Chondrocyte (in vitro differentiated cells): Measurements from ENCODE around the gene UBTD1. TPM values are rescaled to one million over a fixed set of nuclear protein-coding genes. Genes with fewer than 3 reads are reported as not detected.
A peak's percentile ranks its signal among the peaks of the same experiment; 100 is the strongest.

Experiments used
- DNase-seq: peaks from one replicate; pipeline ENCODE4 v3.0.0; 2021; ENCODE audit warnings: mixed read lengths, low spot score
- H3K27ac Mint-ChIP-seq: one replicate; pipeline ENCODE4 v1.8.0; 2021; ENCODE audit warnings: mild to moderate bottlenecking, moderate library complexity, mixed read lengths; ENCODE audit not compliant: unreplicated experiment
- H3K27me3 Mint-ChIP-seq: 2 replicates; pipeline ENCODE4 v1.8.0; 2021; ENCODE audit warnings: low read depth, mixed read lengths
- H3K36me3 Mint-ChIP-seq: 2 replicates; pipeline ENCODE4 v1.8.0; 2021; ENCODE audit warnings: low read depth, mixed read lengths
- H3K4me1 Mint-ChIP-seq: 2 replicates; pipeline ENCODE4 v1.8.0; 2021; ENCODE audit warnings: low read depth, mild to moderate bottlenecking, mixed read lengths
- H3K4me3 Mint-ChIP-seq: one replicate; pipeline ENCODE4 v1.8.0; 2021; ENCODE audit warnings: mild to moderate bottlenecking, moderate library complexity, mixed read lengths; ENCODE audit not compliant: unreplicated experiment
- H3K9me3 Mint-ChIP-seq: 2 replicates; pipeline ENCODE4 v1.8.0; 2021; ENCODE audit warnings: low read depth, mixed read lengths
- total RNA-seq: library from RNA; stranded (reverse); gene quantifications from 3 replicates; pipeline ENCODE4 v1.2.1, GENCODE V29; 2021
- TF ChIP-seq, protein P1 (sequence below): fragments of 200-600 bp; sonication (generic); IDR thresholded peaks from 2 replicates; pipeline ENCODE4 v1.5.0; 2021; ENCODE audit warnings: antibody characterized with exemption, mild to moderate bottlenecking, moderate library complexity

UBTD1 gene
- total RNA-seq, 1 donor from 2014 or later = 38.2 TPM

DNA sequence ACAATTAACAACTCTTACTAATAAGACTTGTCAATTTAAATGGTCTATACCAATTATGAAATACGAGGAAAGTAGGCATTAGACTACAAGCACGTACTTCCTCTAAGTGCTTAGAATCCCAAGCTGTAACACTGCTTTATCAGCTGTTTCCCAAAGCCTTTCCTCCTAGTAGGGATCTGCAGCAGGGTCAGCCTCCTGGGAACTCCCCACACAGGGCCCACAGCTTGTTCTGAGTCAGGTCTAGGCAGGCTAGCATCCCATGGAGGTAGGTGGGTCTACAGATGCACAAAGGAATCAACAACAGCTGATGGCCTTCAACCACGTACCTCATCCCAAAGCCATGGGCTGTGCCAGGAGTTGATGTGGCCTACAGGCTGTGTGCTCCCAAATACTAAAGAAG lies 15.2 kb upstream of the UBTD1 start:
- H3K27ac Mint-ChIP-seq = peak overlapping the region; percentile 12
- no peaks in the 10 kb centered on the region for H3K9me3 Mint-ChIP-seq
- no peak for DNase-seq
- H3K4me3 Mint-ChIP-seq = no peak overlapping the region
- H3K4me1 Mint-ChIP-seq = peaks cover 12% of the 10 kb centered on the region
- H3K27me3 Mint-ChIP-seq = no peaks in the 10 kb centered on the region
- TF ChIP-seq, protein P1, sequence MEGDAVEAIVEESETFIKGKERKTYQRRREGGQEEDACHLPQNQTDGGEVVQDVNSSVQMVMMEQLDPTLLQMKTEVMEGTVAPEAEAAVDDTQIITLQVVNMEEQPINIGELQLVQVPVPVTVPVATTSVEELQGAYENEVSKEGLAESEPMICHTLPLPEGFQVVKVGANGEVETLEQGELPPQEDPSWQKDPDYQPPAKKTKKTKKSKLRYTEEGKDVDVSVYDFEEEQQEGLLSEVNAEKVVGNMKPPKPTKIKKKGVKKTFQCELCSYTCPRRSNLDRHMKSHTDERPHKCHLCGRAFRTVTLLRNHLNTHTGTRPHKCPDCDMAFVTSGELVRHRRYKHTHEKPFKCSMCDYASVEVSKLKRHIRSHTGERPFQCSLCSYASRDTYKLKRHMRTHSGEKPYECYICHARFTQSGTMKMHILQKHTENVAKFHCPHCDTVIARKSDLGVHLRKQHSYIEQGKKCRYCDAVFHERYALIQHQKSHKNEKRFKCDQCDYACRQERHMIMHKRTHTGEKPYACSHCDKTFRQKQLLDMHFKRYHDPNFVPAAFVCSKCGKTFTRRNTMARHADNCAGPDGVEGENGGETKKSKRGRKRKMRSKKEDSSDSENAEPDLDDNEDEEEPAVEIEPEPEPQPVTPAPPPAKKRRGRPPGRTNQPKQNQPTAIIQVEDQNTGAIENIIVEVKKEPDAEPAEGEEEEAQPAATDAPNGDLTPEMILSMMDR = no peak
- peaks cover 10% of the 10 kb centered on the region for H3K36me3 Mint-ChIP-seq

DNA sequence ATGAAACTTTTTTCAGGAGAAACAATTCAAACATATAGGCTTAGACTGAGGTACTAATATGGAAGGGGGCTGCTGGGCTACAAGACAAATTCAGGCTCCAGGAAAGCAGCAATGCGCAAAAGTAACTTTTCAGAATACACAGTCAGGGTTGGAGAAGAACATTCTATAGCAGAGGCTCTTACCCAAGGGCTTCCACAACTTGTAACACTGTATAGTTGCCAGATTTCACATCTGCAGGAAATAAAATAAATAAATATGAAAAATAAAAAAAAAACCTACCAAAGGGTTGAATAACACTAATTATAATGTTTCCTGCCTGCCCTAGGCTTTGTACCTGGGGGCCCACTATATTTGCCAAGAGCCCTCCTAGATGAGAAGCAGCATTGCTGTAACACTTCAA lies 14.8 kb upstream of the UBTD1 start:
- no peak for DNase-seq
- Mint-ChIP-seq H3K36me3 (peaks cover 10% of the 10 kb centered on the region), H3K27ac (peak overlapping the region; percentile 12), H3K4me1 (peaks cover 12% of the 10 kb centered on the region), H3K9me3 (no peaks in the 10 kb centered on the region), H3K27me3 (no peaks in the 10 kb centered on the region), H3K4me3 (no peak overlapping the region)
- TF ChIP-seq, protein P1 = no peak

DNA sequence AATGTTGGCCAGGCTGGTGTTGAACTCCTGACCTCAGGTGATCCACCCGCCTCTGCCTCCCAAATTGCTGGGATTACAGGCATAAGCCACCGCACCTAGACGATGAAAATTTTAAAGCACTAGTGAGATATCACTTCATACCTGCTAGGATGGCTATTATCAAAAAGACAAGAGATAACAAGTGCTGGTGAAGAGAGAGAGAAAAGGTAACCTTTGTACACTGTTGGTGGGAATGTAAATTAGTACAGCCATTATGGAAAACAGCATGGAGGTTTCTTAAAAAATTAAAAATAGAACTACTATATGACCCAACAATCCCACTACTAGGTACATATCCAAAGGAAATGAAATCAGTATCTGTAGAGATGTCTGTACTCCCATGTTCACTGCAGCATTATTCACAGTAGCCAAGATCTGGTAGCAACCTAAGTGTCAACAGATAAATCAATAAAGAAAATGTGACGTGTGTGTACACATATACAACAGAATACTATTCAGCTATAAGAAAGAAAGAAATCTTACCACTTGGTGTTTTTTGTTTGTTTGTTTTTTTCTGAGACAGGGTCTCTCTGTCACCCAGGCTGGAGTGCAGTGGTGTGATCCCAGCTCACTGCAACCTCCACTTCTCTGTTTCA lies 13.0 kb upstream of the UBTD1 start:
- Mint-ChIP-seq H3K4me3 (no peak overlapping the region), H3K27me3 (no peaks in the 10 kb centered on the region), H3K27ac (peak overlapping the region; percentile 4), H3K9me3 (no peaks in the 10 kb centered on the region), H3K4me1 (peaks cover 23% of the 10 kb centered on the region), H3K36me3 (peaks cover 2% of the 10 kb centered on the region)
- TF ChIP-seq, protein P1 = no peak
- DNase-seq = no peak

DNA sequence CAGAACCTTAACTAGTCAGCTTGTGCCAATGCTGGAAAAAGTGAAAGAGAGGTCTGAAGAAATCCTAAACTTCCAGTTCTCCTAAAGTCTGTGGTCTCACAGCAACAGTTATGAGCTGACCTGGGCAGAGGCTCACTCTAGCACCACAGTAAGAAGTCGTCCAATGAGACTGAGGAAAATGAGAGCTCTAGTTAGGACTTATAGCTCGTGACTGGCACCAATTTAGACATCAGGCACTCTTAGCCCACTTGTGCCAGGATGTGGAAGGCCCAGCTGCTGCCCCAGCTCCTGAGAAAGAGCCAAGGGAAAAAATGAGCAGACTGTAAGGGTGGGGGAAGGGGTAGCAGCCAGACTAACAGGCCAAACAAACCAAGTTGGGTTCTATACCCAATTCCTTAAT lies 8.1 kb upstream of the UBTD1 start:
- Mint-ChIP-seq H3K27ac (peak overlapping the region; percentile 81), H3K4me1 (peaks cover 36% of the 10 kb centered on the region), H3K9me3 (no peaks in the 10 kb centered on the region), H3K4me3 (no peak overlapping the region), H3K27me3 (no peaks in the 10 kb centered on the region), H3K36me3 (no peaks in the 10 kb centered on the region)
- TF ChIP-seq, protein P1 = no peak
- DNase-seq = no peak

DNA sequence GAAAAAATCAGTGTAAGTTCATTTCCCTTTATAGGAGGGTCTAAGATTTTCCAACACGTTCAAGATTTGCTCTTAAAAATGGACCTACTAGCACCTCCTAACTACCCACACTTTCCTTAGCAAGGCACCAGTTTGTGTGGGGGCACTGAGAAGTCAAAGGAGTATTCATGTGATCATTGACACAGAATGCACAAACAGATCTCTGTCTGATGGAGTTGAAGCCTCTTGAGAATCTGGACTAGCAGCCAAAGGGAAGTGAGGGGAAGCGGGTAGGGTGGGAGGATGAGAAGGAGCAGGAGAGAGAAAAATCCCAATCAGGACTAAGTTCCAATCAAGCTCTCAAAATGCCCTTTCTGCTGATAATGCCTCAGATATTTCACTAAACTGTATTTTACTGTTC lies 4.6 kb upstream of the UBTD1 start:
- Mint-ChIP-seq H3K27ac (peak overlapping the region; percentile 53), H3K27me3 (no peaks in the 10 kb centered on the region), H3K4me3 (no peak overlapping the region), H3K4me1 (peaks cover 49% of the 10 kb centered on the region), H3K36me3 (no peaks in the 10 kb centered on the region), H3K9me3 (no peaks in the 10 kb centered on the region)
- DNase-seq = no peak
- TF ChIP-seq, protein P1 = no peak
